ENCODE measurements around the gene KIAA1755.
"Not testable (repeated sequence)": the region's sequence is repeated elsewhere in the genome, so short reads cannot be mapped to it uniquely, and the experiment has no call there.

Gene KIAA1755

DNA sequence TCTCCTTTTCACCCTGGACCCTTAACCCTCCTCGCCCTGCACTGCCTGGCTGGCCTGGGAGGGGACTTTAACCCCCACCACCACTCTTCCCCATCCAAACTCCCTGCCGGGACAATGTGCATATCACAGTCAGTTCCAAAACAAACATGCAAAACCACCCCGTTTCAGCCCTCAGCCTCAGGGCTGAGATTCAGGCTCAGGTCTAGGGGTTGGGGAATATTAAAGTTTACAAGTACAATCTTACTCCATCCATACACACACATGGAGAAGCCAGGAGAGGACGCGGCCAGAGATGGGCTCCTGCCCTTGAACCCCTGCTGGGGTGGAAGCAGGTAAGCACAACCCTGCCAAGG, 534 bp downstream of the KIAA1755 start:
- no peak for DNase-seq

GRCh38 chr20:38258545-38259215, 1.9 kb downstream of the KIAA1755 start:
- no peak for DNase-seq

DNA sequence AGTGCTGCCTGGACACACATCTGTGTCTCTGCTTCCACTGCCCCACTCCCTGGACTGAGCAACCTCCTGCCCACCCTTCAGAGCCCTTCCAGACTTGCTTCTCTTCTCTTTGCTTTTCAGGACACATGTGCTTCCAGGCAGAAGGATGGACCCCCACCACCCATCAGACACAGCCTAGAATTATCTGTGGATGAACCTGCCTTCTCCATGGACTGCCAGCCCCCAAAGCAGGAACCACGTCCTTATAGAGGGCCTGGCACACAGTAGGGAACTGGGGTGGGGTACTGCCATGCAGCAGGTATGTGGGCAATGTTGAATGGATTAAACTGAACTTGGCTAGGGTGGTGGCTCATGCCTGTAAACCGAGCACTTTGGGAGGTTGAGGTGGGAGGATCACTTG, 3.6 kb downstream of the KIAA1755 start:
- no peak for DNase-seq

DNA sequence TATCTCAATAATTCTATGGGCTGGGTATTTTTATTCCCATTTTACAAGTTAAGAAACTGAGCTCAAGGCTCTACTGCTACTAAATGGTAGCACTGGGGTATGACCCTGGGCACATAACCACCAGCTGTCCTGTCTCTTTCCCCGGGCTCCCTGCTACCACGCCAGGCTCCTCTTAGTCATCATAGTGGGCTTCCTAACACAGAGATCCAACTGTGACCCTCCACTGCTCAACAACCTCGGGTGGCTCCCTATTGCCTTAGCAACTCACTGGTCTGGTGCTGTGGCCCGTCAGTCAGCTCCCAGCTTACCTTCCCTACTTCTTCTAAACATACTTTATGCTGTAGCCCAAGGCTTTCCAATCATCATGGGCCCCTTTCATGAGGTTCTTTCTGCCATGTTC, 4.5 kb downstream of the KIAA1755 start:
- DNase-seq: no peak

GRCh38 chr20:38255393-38255792, 5.1 kb downstream of the KIAA1755 start:
- no peak for DNase-seq

GRCh38 chr20:38254621-38255020, 5.9 kb downstream of the KIAA1755 start:
- DNase-seq: not testable (repeated sequence)

DNA sequence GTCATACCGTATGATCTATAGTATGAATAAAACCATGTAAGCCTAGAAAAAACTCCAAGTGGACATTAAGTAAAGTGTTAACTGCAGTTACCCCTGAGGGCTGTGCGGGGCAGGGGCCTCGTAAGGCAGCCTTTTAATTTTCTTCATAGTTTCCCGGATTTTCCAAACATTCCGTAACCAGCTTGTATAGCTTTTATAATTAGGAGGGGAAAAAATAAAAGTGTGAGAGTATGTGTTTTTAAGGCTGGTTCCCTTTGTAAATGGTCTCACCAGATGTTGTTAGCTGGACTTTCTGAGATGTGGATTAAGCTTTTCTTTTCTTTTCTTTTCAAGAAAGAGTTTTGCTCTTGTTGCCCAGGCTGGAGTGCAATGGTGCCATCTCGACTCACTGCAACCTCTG, 7.0 kb downstream of the KIAA1755 start:
- no peak for DNase-seq

DNA sequence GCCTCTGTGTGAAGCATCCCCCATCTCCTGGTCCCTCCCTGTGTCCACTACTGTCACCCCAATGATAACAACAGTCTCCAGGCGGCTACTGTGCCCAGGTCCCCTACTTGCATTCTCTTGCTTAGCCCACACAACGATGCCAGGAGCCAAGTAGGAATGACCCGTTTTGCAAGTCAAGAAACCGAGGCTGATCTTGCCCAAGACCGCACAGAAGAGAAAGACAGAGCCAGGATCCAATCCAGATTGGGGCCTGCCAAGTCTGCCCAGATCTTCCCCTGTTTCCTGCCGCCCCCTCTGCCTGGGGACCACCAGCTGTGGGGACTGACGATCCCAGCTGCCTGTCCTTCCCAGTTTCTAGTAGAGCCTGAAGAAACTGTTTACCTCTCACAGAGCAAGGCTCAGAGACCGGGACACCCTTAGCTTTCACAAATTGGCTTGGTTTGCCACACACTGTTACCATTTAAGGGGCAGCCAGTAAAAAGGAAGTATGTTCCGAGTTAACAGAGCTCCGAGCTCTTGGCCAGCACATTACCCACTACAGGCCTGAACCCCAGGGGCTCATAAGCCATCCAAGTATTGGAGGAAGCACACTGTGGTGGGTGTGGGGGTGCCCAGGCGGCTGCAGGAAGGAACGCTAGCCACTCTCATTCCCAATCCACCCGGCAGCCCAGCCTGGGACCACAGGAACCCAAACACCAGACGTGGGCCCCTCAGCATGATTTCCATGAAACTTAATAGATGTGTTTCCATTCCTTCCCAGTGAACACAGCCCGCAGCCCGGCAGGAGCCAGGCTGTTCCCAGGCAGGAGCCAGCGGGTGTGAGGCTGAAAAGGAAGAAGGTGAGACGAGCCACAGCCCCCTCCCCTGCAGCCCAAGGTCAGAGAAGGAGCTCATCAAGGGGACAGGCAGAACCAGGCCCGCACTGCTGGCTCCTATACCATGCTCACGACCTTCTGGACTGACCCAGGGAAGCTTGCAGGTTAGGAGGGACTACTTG, 7.9 kb downstream of the KIAA1755 start:
- no peak for DNase-seq

DNA sequence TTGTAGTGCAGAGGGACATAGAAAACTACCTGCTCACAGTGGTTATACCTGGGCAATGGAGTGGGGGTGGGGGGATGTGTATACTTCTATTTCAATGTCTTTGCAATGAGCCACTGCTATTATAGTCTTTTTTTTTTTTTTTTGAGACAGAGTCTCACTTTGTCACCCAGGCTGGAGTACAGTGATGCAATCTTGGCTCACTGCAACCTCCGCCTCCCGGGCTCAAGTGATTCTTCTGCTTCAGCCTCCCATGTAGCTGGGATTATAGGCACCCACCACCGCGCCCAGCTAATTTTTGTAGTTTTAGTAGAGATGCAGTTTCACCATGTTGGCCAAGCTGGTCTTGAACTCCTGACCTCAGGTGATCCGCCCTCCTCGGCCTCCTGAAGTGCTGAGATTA, 9.1 kb downstream of the KIAA1755 start:
- not testable (repeated sequence) for DNase-seq

DNA sequence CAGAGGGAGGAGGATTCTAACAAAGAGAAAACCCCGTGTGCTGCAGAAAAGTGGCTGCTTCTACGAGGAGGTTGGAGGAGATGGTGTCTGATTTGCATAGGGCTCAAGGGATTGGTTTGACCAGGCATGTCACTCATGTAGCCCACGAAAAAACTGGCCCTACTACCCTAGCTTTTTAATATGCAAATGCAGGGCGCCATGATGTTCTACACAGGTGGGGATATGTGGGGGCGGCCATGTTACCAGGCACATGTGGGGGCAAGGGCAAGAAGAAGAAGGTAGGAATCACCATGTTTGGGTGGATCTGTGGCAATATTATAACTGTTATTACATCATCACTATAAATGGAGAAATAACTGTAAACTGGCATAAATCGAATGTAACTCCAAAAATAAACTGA, 9.9 kb downstream of the KIAA1755 start:
- DNase-seq: no peak

- DNase-seq: no peak
Measured at GRCh38 chr20:38249536-38250310, 10.8 kb downstream of the KIAA1755 start.

GRCh38 chr20:38248133-38248532, 12.4 kb downstream of the KIAA1755 start:
- DNase-seq: no peak

- not testable (repeated sequence) for DNase-seq
Measured at GRCh38 chr20:38247725-38248124, 12.8 kb downstream of the KIAA1755 start.

GRCh38 chr20:38247166-38247509, 13.4 kb downstream of the KIAA1755 start:
- DNase-seq: no peak

DNA sequence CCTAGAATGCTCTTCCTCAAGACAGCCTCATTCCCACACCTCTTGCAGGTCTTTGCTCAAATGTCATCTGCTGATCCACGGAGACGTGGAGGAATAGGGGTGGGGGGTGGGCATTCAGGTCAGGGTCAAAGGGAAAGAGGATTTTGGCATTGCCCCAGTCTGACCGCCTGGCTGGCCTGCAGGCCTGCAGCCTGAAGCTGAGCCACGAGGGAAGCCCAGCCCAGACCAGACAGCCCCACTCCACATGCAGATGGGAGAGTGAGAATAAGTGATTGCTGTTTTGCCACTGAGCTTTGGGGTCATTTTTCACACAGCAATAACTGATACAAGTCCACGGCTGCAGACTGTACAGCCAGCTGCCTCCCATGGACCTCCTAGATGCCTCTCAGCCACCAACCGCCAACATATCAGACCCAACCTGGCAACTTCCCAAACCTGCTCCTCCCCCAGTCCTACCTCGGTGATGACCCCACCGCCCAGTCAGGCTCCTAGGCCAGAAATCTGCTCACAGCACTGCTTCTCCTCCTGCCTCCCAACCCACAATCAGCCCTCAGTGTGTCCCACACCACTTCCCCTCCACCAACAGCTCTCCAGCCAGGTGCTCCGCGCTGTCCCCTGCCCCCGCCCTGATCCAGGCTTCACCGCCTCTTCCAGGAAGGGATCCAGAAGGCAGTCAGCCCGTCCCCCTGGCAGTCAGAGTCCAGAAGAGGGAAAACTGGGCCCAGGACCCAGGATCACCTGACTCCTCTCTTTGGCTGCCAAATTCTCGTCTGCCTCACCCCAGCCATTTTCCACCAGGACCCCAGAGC, 14.0 kb downstream of the KIAA1755 start:
- no peak for DNase-seq

- DNase-seq: no peak
Measured at GRCh38 chr20:38245753-38246152, 14.8 kb downstream of the KIAA1755 start.

DNA sequence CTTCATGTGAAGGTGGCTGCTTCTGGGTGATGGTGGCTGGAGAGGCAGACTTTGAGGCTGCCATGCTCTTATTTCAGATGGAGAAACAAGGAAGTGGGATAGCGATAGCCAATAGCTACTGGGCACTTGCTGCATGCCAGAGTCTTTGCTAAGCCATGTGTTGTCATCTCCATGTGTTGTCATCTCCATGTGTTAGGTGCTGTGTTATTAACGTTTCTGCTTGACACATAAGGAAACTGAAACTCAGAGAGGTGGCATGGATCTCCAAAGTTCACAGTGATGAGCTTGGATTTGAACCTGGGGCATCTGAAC, 16.9 kb downstream of the KIAA1755 start:
- no peak for DNase-seq

- DNase-seq: peak; percentile 9
Measured at GRCh38 chr20:38242848-38243708, 17.5 kb downstream of the KIAA1755 start.

DNA sequence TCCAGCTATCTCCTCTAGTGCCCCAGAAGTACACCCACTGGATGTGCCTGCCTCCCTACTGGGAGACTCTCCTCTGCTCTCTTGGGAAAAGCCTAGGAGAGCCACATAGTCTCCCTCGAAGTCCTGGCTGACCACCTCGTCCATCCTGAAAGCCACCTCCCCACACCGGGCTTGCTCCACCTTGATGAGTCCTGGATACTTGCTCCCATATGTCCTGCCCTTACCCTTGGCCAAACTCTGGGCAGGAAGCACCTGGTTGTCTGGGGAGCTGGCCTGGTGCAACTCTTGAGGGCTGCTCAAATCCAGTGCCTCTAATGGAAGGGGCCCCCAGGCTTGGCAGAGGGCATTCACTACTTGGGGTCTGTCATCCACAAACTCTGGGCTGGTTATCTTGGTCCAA, 19.3 kb downstream of the KIAA1755 start:
- no peak for DNase-seq

DNA sequence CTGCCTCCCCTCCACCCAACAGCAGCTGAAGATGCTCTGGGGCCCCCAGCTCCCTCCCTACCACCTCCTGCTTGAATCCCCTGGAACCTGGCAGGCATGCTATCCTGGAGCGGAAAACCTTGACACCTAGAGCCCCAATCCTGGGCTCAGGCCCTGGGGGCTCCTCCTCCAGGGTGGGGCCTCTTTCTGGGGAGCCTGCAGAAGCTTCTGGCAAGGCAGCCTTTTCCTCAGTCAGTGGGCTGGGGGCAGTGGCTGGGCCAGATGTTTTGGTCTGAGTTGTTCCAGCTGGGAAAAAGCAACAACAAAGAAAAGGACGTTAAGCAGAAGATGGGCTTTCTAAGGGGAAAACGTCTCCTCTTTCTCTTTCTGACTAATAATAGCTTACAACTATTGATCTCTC, 21.1 kb downstream of the KIAA1755 start:
- DNase-seq: no peak

GRCh38 chr20:38238829-38239228, 21.7 kb downstream of the KIAA1755 start:
- DNase-seq: no peak

DNA sequence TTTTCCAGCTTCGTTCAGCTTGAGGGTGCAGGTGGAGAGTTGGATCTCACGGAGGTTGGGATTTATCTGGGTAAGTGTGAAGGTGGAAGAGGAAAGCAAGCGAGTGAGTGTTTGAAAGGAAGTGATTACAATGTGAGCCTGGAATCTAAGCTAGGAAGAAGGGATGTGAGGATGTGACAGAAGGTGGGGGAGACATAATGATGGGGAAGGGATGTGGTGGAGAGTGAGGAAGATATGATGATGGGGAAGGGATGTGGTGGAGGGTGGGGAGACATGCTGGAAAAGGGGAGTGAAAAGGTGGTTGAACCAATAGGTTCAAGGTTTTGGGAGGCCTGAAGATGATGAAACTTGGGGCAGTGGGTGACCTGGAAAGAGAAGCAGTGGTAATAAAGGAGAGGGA, 23.2 kb downstream of the KIAA1755 start:
- DNase-seq: no peak

All from CD4-positive, alpha-beta T cell treated with Interleukin-17A for 1 hour (primary cell).